ENCODE data around the gene MSGN1.

DNA sequence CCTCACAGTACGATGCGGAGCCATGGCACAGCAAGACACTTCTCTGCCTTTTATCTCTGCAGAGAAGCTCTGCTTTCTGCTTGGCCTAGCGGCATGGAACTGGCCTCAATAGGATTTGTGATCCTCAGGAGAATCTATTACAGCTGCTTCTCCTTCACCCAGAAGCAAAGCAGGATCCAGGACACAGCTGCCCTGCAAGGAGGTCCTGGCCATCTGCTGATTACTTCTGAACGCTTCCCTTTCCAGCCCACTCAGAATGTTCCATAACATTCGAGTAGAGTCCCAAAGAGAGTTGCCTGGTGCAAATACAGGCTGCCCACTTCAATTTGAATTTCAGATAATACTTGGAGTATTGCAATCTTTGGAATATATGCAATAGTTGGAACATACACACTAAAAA, 33.0 kb downstream of the MSGN1 start:
- TF ChIP-seq, protein P1, sequence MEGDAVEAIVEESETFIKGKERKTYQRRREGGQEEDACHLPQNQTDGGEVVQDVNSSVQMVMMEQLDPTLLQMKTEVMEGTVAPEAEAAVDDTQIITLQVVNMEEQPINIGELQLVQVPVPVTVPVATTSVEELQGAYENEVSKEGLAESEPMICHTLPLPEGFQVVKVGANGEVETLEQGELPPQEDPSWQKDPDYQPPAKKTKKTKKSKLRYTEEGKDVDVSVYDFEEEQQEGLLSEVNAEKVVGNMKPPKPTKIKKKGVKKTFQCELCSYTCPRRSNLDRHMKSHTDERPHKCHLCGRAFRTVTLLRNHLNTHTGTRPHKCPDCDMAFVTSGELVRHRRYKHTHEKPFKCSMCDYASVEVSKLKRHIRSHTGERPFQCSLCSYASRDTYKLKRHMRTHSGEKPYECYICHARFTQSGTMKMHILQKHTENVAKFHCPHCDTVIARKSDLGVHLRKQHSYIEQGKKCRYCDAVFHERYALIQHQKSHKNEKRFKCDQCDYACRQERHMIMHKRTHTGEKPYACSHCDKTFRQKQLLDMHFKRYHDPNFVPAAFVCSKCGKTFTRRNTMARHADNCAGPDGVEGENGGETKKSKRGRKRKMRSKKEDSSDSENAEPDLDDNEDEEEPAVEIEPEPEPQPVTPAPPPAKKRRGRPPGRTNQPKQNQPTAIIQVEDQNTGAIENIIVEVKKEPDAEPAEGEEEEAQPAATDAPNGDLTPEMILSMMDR (IDR thresholded peaks at IDR 0.05), result no peak
- TF ChIP-seq POLR2A (IDR thresholded peaks at IDR 0.05), result no peak

All from Peyer's patch (tissue), 4 donors.